ENCODE results near the gene TLE3. TPM values are rescaled to one million over a fixed set of nuclear protein-coding genes. Genes with fewer than 3 reads are reported as not detected.
"Not testable (repeated sequence)": the region's sequence is repeated elsewhere in the genome, so short reads cannot be mapped to it uniquely, and the experiment has no call there.

TLE3 gene
- total and polyA plus RNA-seq, 2 donors (not counting 1 experiment from before 2014, with no cell fraction given), result 14.6 to 16.5 TPM

DNA sequence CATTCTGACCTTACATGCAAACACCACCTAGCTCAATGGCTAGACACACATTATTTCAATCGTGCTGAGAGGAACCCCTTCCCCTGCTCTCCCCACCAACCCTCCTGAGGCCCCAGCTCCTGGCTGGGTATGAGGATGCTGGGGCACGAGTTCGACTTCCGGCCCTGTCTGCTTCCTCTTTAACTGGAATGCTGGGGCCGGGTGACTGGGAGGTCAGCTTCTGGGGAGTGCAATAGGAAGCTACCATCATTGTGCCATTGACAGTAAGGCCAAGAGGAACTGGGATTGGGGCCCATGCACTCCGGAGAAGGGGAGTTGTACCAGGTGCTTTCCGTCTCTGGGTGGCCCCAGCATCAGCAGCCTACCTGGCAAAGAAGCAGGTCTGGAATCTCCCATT, 15.6 kb upstream of the TLE3 start:
- H3K36me3 ChIP-seq (ENCODE audit: control insufficient read depth, insufficient read depth, low read length), result no peaks in the 10 kb centered on the region
- no peak overlapping the region for H3K9ac ChIP-seq (ENCODE audit: insufficient read depth, low read length)
- no peak overlapping the region for H3K27ac ChIP-seq (ENCODE audit: insufficient read depth, low read length)
- peaks cover 14% of the 10 kb centered on the region for H3K27me3 ChIP-seq (ENCODE audit: control insufficient read depth, insufficient read depth, low read length)
- H4K20me1 ChIP-seq (ENCODE audit: control insufficient read depth, extremely low read depth, insufficient read depth, low read length), result no peaks in the 10 kb centered on the region
- H3K4me1 ChIP-seq (ENCODE audit: control insufficient read depth, extremely low read depth, insufficient read depth, low read length), result peaks cover 4% of the 10 kb centered on the region
- TF ChIP-seq, protein P1, sequence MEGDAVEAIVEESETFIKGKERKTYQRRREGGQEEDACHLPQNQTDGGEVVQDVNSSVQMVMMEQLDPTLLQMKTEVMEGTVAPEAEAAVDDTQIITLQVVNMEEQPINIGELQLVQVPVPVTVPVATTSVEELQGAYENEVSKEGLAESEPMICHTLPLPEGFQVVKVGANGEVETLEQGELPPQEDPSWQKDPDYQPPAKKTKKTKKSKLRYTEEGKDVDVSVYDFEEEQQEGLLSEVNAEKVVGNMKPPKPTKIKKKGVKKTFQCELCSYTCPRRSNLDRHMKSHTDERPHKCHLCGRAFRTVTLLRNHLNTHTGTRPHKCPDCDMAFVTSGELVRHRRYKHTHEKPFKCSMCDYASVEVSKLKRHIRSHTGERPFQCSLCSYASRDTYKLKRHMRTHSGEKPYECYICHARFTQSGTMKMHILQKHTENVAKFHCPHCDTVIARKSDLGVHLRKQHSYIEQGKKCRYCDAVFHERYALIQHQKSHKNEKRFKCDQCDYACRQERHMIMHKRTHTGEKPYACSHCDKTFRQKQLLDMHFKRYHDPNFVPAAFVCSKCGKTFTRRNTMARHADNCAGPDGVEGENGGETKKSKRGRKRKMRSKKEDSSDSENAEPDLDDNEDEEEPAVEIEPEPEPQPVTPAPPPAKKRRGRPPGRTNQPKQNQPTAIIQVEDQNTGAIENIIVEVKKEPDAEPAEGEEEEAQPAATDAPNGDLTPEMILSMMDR (conservative IDR thresholded peaks at IDR 0.05 in 1 of 2, IDR thresholded peaks at IDR 0.05 in 1 of 2; ENCODE audit: low read depth in 1 of 2, low read length in 2 of 2), result no peak
- no peak for TF ChIP-seq EZH2 (IDR thresholded peaks at IDR 0.05; ENCODE audit: low read length, missing control alignments)
- no peak for DNase-seq (ENCODE audit: low read depth in 2 of 2)
- H3K4me2 ChIP-seq (ENCODE audit: extremely low read depth, insufficient read depth, low read length), result no peak overlapping the region
- H3K9me3 ChIP-seq (ENCODE audit: control insufficient read depth, insufficient read depth, low read depth, low read length), result no peaks in the 10 kb centered on the region
- no peaks in the 10 kb centered on the region for H3K79me2 ChIP-seq (ENCODE audit: control insufficient read depth, insufficient read depth, low read length)
- H3K4me3 ChIP-seq (replicated peaks in 1 of 4; ENCODE audit: control extremely low read depth in 1 of 4, insufficient read depth in 1 of 4, low read depth in 3 of 4, low read length in 4 of 4), result no peak overlapping the region
- H2AFZ ChIP-seq (ENCODE audit: low read length), result no peak overlapping the region

DNA sequence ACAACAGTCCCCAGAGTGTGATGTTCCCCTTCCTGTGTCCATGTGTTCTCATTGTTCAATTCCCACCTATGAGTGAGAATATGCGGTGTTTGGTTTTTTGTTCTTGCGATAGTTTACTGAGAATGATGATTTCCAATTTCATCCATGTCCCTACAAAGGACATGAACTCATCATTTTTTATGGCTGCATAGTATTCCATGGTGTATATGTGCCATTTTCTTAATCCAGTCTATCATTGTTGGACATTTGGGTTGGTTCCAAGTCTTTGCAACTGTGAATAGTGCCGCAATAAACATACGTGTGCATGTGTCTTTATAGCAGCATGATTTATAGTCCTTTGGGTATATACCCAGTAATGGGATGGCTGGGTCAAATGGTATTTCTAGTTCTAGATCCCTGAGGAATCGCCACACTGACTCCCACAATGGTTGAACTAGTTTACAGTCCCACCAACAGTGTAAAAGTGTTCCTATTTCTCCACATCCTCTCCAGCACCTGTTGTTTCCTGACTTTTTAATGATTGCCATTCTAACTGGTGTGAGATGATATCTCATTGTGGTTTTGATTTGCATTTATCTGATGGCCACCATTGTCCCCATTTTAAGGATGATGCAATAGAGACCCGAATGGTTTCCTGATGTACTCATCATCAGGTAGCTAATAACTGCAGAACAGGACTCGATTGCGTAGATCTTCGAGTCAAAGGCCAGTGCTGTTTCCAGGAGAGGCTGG, 15.0 kb upstream of the TLE3 start:
- not testable (repeated sequence) for H3K4me2 ChIP-seq (ENCODE audit: extremely low read depth, insufficient read depth, low read length); H2AFZ ChIP-seq (ENCODE audit: low read length); DNase-seq (ENCODE audit: low read depth in 2 of 2)

DNA sequence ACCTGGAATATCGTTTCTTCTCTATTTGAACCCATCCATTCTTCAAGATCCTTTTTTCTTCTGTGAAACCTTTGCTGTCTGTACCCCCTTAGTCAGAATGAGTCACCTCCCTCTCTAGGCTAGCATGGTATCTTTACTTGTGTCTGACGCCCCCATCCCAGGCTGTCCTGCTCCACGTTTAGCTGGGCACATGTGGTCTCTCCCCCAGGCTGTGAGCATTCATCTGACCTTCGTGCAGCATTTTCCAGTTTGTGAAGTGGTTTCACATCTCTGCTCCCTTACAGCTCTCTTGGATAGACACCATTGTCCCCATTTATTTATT, 14.3 kb upstream of the TLE3 start:
- H2AFZ ChIP-seq (ENCODE audit: low read length), result no peak overlapping the region
- no peaks in the 10 kb centered on the region for H3K36me3 ChIP-seq (ENCODE audit: control insufficient read depth, insufficient read depth, low read length)
- peaks cover 14% of the 10 kb centered on the region for H3K27me3 ChIP-seq (ENCODE audit: control insufficient read depth, insufficient read depth, low read length)
- no peaks in the 10 kb centered on the region for H3K9me3 ChIP-seq (ENCODE audit: control insufficient read depth, insufficient read depth, low read depth, low read length)
- H3K9ac ChIP-seq (ENCODE audit: insufficient read depth, low read length), result no peak overlapping the region
- no peaks in the 10 kb centered on the region for H3K79me2 ChIP-seq (ENCODE audit: control insufficient read depth, insufficient read depth, low read length)
- no peak overlapping the region for H3K27ac ChIP-seq (ENCODE audit: insufficient read depth, low read length)
- H3K4me3 ChIP-seq (replicated peaks in 1 of 4; ENCODE audit: control extremely low read depth in 1 of 4, insufficient read depth in 1 of 4, low read depth in 3 of 4, low read length in 4 of 4), result peak overlapping the region in 1 of 4 experiments; percentile 9
- TF ChIP-seq, protein P1 (conservative IDR thresholded peaks at IDR 0.05 in 1 of 2, IDR thresholded peaks at IDR 0.05 in 1 of 2; ENCODE audit: low read depth in 1 of 2, low read length in 2 of 2), result no peak
- no peak for TF ChIP-seq EZH2 (IDR thresholded peaks at IDR 0.05; ENCODE audit: low read length, missing control alignments)
- no peaks in the 10 kb centered on the region for H4K20me1 ChIP-seq (ENCODE audit: control insufficient read depth, extremely low read depth, insufficient read depth, low read length)
- DNase-seq (ENCODE audit: low read depth in 2 of 2), result peak; percentile 34 to 70
- peaks cover 4% of the 10 kb centered on the region for H3K4me1 ChIP-seq (ENCODE audit: control insufficient read depth, extremely low read depth, insufficient read depth, low read length)
- H3K4me2 ChIP-seq (ENCODE audit: extremely low read depth, insufficient read depth, low read length), result peak overlapping the region; percentile 21

More for the DNA sequence above, 15.0 kb upstream of the TLE3 start:
- not testable (repeated sequence) for H3K9me3 ChIP-seq (ENCODE audit: control insufficient read depth, insufficient read depth, low read depth, low read length); H4K20me1 ChIP-seq (ENCODE audit: control insufficient read depth, extremely low read depth, insufficient read depth, low read length); H3K4me1 ChIP-seq (ENCODE audit: control insufficient read depth, extremely low read depth, insufficient read depth, low read length); H3K36me3 ChIP-seq (ENCODE audit: control insufficient read depth, insufficient read depth, low read length); H3K27ac ChIP-seq (ENCODE audit: insufficient read depth, low read length); H3K79me2 ChIP-seq (ENCODE audit: control insufficient read depth, insufficient read depth, low read length); H3K4me3 ChIP-seq (replicated peaks in 1 of 4; ENCODE audit: control extremely low read depth in 1 of 4, insufficient read depth in 1 of 4, low read depth in 3 of 4, low read length in 4 of 4); H3K9ac ChIP-seq (ENCODE audit: insufficient read depth, low read length)
- H3K27me3 ChIP-seq (ENCODE audit: control insufficient read depth, insufficient read depth, low read length), result peaks cover 14% of the 10 kb centered on the region

All from fibroblast of lung (primary cell).